Stomach (tissue), 9 donors: ENCODE data around the gene EPHA6. TPM values are rescaled to one million over a fixed set of nuclear protein-coding genes. Genes with fewer than 3 reads are reported as not detected.

Experiments
- DNase-seq, 2 donors: peaks; one replicate each; pipeline versions ENCODE4 v3.0.0 to v3.0.0-alpha.2; 2013 to 2019
- H3K27ac ChIP-seq, 5 donors: fragments of 200-600 bp in 4 of 5; sonication (generic) in 4 of 5; one replicate each; pipeline ENCODE4 v1.5.1; 2013 to 2019; ENCODE audit warnings: mild to moderate bottlenecking in 1 of 5, moderate library complexity in 1 of 5
- H3K27me3 ChIP-seq, 3 donors: fragments of 200-600 bp; sonication (generic); one replicate each; pipeline ENCODE4 v1.5.1; 2017 to 2019; ENCODE audit warnings: mixed run types in 1 of 3
- H3K36me3 ChIP-seq, 4 donors: fragments of 200-600 bp; sonication (generic); 1 replicate in 3 of 4; 2 replicates in 1 of 4; pipeline ENCODE4 v1.5.1; 2016 to 2019
- H3K4me1 ChIP-seq, 4 donors: fragments of 200-600 bp; sonication (generic); one replicate each; pipeline ENCODE4 v1.5.1; 2016 to 2019
- H3K4me3 ChIP-seq, 4 donors: fragments of 200-600 bp; sonication (generic) in 3 of 4; one replicate each; pipeline ENCODE4 v1.5.1; 2016 to 2019; ENCODE audit warnings: mild to moderate bottlenecking in 1 of 4
- H3K9me3 ChIP-seq, 4 donors: fragments of 200-600 bp; sonication (generic); one replicate each; pipeline ENCODE4 v1.5.1; 2016 to 2019
- EP300 ChIP-seq: sonication (generic); formaldehyde crosslinking; IDR thresholded peaks from one replicate; pipeline ENCODE4 v1.6.1; 2017; ENCODE audit warnings: antibody characterized with exemption
- POLR2A ChIP-seq, 4 donors: fragments of 450-650 bp; IDR thresholded peaks; one replicate each; pipeline ENCODE4 v1.6.1; 2016; ENCODE audit warnings: antibody characterized with exemption in 4 of 4, control low read depth in 2 of 4, mild to moderate bottlenecking in 1 of 4, moderate library complexity in 1 of 4
- POLR2AphosphoS5 ChIP-seq, 3 donors: sonication (generic); formaldehyde crosslinking; IDR thresholded peaks; one replicate each; pipeline ENCODE4 v1.6.1; 2016; ENCODE audit warnings: antibody characterized with exemption in 3 of 3
- WGBS, 5 donors: extraction: QIAGEN DNeasy Blood & Tissue Kit in 3 of 5; methylation state at CpG; one replicate each; pipeline versions ENCODE4 v1.1.5 to v1.1.7; 2013 to 2018; 5-methylcytosine and 5-hydroxymethylcytosine counted together
- intact Hi-C: fragments of 100-400 bp; cut with DNase I; formaldehyde crosslinking; loops from one replicate; pipeline ENCODE4 v1.15.1; 2023; ENCODE audit warnings: low total_unique reads
- polyA plus RNA-seq, 3 donors: library from polyadenylated mRNA; stranded (reverse); fragments of 200-250 nt; gene quantifications; one replicate each; pipeline ENCODE4 v1.2.3, GENCODE V29; 2013
- total RNA-seq, 5 donors: library from RNA; depleted of rRNA; stranded (reverse); fragments of >200 nt; gene quantifications; one replicate each; pipeline versions ENCODE4 v1.1.0 to v1.2.3, GENCODE V29; 2014 to 2016
- TF ChIP-seq, protein P1 (sequence below), 7 experiments: fragments of 450-650 bp in 4 of 7; fragments of 200-600 bp in 3 of 7; sonication (generic) in 3 of 7; IDR thresholded peaks; one replicate each; pipeline ENCODE4 v1.5.1; 2016 to 2019; ENCODE audit warnings: antibody characterized with exemption in 7 of 7, control low read depth in 2 of 7, mild to moderate bottlenecking in 1 of 7
- donor health status: healthy with polysubstance abuse.
- donor health status: Bipolar disorder and iron deficiency.
- donor health status: healthy.

EPHA6 gene
- total and polyA plus RNA-seq, 8 donors, result 0.18 to 179 (median 14.7) TPM; not detected in 4

DNA sequence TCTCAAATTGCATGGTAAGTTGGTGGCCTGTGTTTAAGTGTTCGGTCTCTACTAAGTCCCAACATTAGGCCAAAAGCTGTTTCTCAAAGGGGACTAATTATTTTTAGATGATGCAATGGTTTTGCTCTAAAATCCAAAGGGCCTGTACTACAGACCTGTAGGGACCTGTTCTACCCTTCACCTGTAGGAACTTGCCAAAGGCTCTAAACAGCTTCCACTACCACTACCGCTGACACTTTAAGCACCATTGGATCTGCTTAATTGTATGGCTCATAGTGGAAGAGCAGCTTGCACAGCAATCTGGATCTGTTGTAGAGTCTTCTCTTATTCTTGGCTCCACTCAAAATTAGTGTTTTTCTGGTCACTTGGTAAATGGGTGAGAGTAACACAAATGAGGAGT lies 346.8 kb downstream of the EPHA6 start:
- DNase-seq, result no peak
- intact Hi-C loops, result no loop called here
- TF ChIP-seq POLR2A (IDR thresholded peaks at IDR 0.05), result no peak
- TF ChIP-seq, protein P1, sequence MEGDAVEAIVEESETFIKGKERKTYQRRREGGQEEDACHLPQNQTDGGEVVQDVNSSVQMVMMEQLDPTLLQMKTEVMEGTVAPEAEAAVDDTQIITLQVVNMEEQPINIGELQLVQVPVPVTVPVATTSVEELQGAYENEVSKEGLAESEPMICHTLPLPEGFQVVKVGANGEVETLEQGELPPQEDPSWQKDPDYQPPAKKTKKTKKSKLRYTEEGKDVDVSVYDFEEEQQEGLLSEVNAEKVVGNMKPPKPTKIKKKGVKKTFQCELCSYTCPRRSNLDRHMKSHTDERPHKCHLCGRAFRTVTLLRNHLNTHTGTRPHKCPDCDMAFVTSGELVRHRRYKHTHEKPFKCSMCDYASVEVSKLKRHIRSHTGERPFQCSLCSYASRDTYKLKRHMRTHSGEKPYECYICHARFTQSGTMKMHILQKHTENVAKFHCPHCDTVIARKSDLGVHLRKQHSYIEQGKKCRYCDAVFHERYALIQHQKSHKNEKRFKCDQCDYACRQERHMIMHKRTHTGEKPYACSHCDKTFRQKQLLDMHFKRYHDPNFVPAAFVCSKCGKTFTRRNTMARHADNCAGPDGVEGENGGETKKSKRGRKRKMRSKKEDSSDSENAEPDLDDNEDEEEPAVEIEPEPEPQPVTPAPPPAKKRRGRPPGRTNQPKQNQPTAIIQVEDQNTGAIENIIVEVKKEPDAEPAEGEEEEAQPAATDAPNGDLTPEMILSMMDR (IDR thresholded peaks at IDR 0.05), result no peak
- TF ChIP-seq EP300, result no peak
- no peak for TF ChIP-seq POLR2AphosphoS5 (IDR thresholded peaks at IDR 0.05)

DNA sequence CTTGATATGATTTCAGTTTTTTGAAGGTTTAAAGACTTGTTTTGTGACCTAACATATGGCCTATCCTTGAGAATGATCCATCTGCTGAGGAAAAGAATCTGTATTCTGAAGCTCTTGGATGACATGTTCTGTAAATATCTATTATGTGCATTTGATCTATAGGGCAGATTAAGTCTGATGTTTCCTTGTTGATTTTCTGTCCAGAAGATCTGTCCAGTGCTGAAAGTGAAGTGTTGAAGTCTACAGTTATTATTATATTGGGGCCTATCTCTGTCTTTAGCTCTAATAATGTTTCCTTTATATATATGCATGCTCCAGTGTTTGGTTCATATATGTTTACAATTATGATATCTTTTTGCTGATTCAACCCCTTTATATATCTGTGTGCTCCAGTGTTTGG lies 362.8 kb downstream of the EPHA6 start:
- Histone ChIP-seq H3K27me3 (no peaks in the 10 kb centered on the region), H3K4me3 (no peak overlapping the region), H3K27ac (no peak overlapping the region), H3K36me3 (no peaks in the 10 kb centered on the region), H3K9me3 (peaks cover 0 to 46% (median 26%) of the 10 kb centered on the region in 4 donors), H3K4me1 (no peaks in the 10 kb centered on the region)
- no peak for DNase-seq
- TF ChIP-seq POLR2AphosphoS5 (IDR thresholded peaks at IDR 0.05) (no peak), EP300 (no peak), POLR2A (IDR thresholded peaks at IDR 0.05) (no peak)
- TF ChIP-seq, protein P1 (IDR thresholded peaks at IDR 0.05), result no peak
- intact Hi-C loops, result no loop called here

More for the DNA sequence above, 346.8 kb downstream of the EPHA6 start:
- no peaks in the 10 kb centered on the region for H3K9me3 ChIP-seq
- H3K27ac ChIP-seq, result no peak overlapping the region
- no peaks in the 10 kb centered on the region for H3K36me3 ChIP-seq
- 69 to 97% (median 91%) methylated on average over 2 of the region's 2 CpGs for WGBS, 5 donors
- H3K4me3 ChIP-seq, result no peak overlapping the region
- no peaks in the 10 kb centered on the region for H3K27me3 ChIP-seq
- no peaks in the 10 kb centered on the region for H3K4me1 ChIP-seq

DNA sequence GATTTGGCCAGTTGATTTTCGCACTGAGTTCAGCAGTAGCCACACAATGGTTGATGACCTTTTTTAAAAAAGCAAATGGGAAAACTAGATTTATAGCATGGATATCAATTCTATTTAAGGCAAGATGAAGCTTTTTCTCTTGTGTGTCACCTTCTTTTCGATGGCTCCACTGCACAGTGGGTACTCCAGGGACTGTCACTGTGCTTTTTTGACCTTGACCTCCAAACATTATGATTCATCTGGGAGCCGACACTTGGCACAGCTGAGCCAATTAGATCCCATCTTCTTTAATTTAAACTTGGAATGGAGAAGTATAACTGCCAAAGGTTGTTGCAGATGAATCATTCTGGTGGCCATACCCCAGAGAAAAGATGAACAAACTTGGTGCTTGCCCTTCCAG lies 367.3 kb downstream of the EPHA6 start:
- intact Hi-C loops, result no loop called here
- DNase-seq, result no peak

DNA sequence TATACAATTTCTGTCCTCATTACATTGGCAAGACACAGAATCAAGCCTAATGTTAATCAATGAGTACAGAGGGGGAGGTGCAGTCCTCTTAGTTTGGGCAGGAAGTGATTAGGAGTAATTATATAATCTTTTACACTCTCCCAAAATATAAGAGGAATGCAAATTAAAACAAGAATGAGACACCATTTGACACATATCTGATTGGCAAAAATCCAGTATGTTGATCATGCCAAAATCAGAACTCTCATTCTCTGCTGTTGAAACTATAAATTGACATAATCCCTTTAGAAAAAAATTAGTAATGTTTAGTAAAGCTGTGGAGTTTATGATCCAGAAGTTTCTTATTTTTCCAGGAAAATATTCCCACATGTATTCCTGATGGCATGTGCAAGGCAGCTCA lies 373.4 kb downstream of the EPHA6 start:
- Histone ChIP-seq H3K36me3 (no peaks in the 10 kb centered on the region), H3K9me3 (no peaks in the 10 kb centered on the region), H3K27ac (no peak overlapping the region), H3K4me1 (no peaks in the 10 kb centered on the region), H3K4me3 (no peak overlapping the region), H3K27me3 (no peaks in the 10 kb centered on the region)
- no peak for DNase-seq
- intact Hi-C loops, result no loop called here
- TF ChIP-seq, protein P1 (IDR thresholded peaks at IDR 0.05), result no peak
- TF ChIP-seq POLR2A (IDR thresholded peaks at IDR 0.05), result no peak
- TF ChIP-seq POLR2AphosphoS5 (IDR thresholded peaks at IDR 0.05), result no peak
- no peak for TF ChIP-seq EP300

More for the DNA sequence above, 367.3 kb downstream of the EPHA6 start:
- Histone ChIP-seq H3K27me3 (no peaks in the 10 kb centered on the region), H3K27ac (no peak overlapping the region), H3K4me1 (no peaks in the 10 kb centered on the region), H3K9me3 (peaks cover 0 to 40% (median 26%) of the 10 kb centered on the region in 4 donors), H3K4me3 (no peak overlapping the region), H3K36me3 (no peaks in the 10 kb centered on the region)
- 65 to 81% (median 70%) methylated on average over 3 of the region's 3 CpGs for WGBS, 5 donors
- TF ChIP-seq EP300, result no peak
- TF ChIP-seq, protein P1 (IDR thresholded peaks at IDR 0.05), result no peak
- TF ChIP-seq POLR2A (IDR thresholded peaks at IDR 0.05), result no peak
- TF ChIP-seq POLR2AphosphoS5 (IDR thresholded peaks at IDR 0.05), result no peak
